Fibroblast of gingiva (primary cell): ENCODE results near the gene OR52B4.
A peak's percentile ranks its signal among the peaks of the same experiment; 100 is the strongest.
"Not testable (repeated sequence)": the region's sequence is repeated elsewhere in the genome, so short reads cannot be mapped to it uniquely, and the experiment has no call there.

ENCODE experiments used
- DNase-seq: peaks from one replicate; pipeline ENCODE4 v3.0.0-alpha.2; 2011; ENCODE audit warnings: low read depth

The OR52B4 gene

DNA sequence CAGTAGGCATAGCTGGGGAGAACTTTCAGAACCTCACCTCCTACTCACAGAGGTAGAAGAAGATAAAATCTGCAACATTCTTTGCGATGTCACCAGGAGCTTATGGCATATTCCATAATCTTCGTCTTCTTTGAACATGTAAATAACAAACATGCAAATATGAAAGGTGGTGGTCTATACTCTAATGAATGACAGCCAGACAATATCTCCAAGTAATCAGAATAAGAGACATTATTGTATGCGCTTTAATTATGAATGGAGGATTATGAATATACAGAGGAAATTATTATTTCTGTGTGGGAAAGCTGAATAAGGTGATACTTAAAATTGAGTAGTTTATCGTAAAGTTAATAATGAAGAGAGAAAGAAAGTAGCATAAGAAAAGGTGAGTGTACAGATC is at the start of gene OR52B4:
TSS of gene OR52B4 (minus strand) at position 101 of the 400 bp plus-strand sequence. CDS start at position 10, 91 bp downstream.
- no peak for DNase-seq

DNA sequence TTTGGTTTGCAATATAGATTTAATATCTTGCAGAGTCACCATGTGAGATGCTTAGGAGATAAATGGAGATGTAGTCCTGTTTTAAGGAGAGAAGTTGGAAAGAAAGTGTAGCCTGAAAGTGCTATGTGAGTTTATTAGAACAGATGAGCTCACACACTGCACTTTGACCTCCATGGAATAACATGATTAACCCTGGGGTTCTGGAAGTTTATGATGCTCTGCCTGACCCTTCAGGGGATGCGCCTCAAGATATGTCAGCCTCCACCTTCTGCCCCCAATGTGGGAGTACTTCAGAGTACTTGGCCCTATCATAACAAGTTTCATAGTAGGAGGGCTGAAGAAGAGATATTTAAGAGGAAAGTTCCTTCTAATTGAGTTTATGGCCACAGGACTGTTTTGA is 48.6 kb upstream of the OR52B4 start:
- DNase-seq: no peak

DNA sequence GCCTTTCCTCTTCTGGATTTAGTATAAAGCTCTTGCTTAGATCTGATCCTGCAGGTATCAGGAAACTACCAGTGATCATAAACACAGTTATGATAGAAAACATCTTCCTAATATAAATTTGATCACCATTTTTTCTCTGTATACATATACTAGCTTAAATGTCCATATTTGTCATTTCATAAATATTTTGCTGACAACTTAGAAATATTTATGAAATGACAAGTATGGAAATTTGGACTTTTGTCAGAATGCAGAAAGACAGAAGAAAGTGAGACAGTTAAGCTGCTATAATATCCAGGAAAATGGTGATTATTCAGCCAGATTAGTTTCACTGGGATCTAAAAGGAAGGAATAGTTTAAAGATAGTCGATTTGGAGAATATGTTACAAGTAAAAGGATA is 48.1 kb upstream of the OR52B4 start:
- no peak for DNase-seq

DNA sequence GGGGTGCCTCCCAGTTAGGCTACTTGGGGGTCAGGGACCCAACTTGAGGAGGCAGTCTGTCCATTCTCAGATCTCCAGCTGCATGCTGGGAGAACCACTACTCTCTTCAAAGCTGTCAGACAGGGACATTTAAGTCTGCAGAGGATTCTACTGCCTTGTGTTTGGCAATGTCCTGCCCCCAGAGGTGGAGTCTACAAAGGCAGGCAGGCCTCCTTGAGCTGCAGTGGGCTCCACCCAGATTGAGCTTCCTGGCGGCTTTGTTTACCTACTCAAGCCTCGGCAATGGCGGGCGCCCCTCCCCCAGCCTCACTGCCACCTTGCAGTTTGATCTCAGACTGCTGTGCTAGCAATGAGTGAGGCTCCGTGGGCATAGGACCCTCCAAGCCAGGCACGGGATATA is 38.0 kb upstream of the OR52B4 start:
- DNase-seq: not testable (repeated sequence)

DNA sequence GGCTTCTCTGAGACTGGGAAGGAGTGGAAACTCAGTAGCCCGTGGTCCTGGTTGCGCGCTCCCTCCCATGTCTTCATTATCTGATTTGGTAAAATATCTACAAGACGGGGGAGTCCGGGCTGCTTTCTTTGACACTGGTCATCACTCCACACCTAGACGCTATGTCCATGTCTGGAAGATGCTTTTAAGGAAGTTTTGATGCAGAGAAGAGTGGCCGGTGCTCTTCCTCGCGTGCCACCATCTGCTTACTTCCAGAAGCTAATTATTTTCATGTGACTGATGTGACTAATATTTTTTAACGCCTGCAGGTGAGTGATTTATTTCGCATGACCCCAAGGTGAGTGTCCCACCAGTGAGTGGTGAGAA is 25.7 kb upstream of the OR52B4 start:
- no peak for DNase-seq

DNA sequence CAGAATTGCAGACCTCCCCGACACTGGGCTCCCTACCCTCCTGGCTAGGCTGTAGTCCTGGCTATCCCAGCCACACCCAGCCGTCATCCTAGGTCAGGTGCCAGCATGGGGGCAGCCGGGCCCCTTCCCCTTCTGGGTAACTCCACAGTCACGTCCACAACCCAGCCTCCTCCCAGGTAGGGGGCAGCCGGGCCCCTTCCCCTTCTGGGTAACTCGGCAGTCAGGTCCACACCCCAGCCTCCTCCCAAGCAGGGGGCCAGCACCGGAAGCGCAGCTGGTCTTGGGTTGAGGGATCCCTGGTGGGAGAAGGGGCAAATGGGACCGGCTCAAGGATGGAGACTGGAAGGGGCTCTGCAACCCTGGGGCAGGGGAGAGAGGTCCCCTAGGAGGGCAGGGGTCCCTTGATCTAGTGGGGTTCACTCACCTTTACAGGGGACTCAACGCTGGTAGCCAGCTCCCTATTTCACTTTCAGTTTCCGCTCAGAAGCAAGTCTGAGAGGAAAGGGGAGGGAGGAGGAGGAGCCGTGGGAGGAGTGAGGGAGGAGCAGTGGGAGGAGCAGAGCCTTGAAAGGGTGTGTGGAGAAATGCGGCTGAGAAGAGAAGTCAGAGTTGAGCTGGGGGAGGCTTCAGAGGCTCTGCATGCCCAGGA is 25.1 kb upstream of the OR52B4 start, which contains the start of gene TRIM21:
TSS of gene TRIM21 (minus strand) at position 494 of the 649 bp plus-strand sequence. CDS start 3,293 bp downstream, outside the sequence.
- DNase-seq: peak; percentile 77

DNA sequence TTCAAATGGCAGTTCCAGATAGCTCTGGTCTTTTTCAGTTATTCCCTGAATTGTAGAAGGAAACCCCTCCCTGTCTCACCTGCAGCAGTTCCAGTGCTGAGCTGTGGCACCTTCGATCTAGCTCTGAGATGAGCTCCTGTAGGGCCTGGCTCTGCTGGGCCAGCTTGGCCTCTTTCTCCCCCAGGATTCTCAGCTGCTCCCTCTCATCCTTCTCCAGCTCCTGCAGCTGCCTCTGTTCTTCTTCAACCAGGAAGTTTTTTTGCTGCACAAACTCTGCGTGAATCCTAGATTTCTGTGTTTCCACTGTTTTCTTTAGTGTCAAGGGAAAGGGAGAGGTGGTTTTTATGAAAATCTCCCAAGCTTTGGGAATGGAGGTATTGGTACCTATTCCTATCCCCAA is 20.0 kb upstream of the OR52B4 start:
- DNase-seq: no peak

DNA sequence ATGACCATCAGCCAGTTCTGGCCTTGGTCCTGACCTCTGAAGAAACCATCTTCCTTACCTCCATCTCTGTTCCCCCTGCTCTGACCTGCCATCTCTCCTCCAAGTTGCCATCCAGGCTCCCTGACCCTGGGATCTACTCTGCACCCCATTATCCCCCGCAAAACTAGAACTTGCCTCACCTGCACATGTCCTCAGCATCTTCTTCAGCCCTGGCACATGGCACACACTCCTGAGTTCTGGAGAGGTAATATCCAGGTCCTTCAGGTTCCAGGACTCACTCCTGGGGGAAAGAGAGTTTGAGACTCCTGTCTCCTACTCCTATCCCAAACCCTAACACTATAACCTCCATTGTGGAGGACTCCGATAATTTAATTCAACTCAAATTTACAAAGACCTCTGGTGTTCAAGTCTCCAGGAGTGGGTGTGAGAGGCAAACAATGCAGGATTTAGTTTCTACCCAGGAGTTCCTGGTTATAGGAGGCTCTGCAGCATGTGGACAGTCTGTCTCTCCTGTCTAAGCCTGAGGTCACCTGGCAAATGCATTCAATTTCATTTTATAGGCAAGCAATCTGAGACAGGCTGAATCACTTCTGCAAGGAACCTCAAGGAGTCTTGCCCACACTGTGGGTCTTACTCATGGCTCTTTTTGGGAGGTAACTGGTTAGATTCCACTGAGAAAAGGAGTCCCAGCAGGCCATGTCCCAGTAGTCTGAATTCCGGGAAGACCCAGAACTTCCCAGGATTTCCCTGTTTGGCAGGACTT is 18.0 kb upstream of the OR52B4 start:
- no peak for DNase-seq

DNA sequence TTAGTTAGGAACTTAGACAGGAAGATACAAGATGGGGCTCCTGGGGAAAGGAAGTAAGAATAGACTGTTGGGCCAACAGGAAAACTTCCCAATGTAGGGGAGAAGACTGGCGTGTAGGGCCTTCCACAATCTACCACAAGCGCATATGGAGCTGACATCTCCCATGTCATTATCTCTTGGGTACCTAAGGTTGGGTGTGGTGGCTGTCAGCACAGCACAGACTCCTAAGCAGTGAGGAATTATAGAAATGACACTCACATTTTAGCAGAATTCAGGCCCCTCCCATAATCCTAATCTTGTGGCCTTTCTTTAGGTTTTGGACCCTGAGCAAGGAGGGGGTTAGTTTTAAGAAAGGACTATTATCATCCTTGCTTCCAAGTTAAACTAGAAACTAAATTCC is 13.7 kb upstream of the OR52B4 start:
- DNase-seq: no peak

DNA sequence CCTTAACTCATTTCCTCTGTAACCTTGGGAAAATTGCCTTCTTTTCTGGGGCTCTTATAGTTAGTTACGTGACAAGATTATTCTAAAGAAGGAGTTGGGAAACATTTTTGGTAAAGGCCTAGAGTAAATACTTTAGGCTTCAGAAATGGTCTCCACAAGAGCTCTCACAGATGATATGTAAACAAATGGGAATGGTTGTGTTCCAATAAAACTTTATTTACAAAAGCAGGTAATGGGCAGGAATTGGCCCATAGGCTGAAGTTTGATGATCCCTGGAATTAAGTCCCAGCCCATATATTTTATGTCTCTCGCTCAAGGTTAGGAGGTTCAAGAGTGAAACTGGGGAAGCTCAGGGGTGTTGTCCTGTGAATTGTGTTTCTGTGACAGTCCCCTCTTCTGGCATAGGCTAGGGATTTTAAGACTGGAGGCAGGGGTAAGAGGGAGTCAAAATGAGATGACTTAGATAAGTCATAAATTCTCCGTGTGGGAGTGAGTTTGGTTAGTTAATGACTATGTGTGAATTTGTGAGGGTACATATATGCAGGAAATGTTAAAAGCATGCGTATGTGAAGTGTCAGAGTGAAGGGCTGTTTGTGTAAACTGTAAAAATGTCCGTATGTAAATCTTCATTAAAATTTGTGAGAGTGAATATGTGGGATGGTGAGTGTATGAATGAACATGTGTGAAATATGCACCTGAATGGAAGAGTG is 7.4 kb upstream of the OR52B4 start:
- no peak for DNase-seq

DNA sequence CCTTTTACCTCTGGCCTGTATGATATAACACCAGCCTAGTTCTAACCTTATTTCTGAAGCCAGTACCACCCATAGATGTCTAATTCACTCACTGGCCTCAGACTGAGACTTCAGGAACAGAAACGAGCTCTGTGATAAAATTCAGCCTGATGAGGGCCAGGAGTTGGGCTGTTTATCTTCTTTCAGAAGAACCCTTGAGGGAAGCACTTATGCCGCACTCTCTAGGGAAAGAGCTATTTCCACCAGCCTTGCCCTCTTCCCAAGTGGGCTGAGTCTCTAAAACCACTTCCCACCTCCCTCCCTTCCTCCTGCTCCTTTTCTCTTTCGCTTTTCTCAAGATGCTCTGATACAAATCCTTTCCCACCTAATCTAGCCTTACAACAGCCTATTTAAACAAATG is 2.0 kb upstream of the OR52B4 start:
- DNase-seq: no peak

DNA sequence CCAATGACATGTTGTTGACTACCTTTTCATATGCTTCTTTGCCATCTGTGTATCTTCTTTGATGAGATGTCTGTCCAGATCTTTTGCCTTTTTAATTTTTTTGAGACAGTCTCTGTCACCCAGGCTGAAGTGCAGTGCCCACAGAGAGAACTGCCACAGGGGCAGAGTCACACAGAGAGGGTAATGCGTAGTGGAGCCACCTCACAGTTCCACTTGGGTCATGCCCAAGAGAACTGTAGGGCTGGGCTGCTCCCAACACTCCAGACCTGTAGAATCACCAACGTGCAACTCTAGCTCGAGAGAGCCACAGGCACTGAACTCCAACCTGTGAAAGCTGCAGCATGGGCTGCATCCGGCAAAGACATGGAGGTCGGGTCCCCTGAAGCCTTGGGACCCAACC is 20.0 kb downstream of the OR52B4 start:
- not testable (repeated sequence) for DNase-seq

DNA sequence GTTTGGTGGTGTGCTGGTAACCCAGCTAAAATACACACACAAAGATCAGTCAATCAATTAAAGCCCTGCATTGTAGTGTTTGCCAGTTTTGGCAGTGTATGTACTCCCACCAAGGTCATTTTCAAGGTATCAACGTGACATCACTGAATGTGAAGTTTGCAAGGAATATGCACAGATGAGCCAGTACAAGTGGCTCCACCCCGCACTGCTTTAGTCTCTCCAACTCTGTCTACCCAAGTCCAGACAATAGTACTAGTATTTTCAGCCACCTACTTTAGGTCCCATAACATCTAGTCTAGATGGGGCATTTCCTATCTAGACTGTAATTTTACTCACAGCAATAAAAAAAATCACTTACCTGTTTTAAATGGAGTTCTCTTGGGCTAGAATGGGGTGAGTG is 22.8 kb downstream of the OR52B4 start:
- DNase-seq: not testable (repeated sequence)

DNA sequence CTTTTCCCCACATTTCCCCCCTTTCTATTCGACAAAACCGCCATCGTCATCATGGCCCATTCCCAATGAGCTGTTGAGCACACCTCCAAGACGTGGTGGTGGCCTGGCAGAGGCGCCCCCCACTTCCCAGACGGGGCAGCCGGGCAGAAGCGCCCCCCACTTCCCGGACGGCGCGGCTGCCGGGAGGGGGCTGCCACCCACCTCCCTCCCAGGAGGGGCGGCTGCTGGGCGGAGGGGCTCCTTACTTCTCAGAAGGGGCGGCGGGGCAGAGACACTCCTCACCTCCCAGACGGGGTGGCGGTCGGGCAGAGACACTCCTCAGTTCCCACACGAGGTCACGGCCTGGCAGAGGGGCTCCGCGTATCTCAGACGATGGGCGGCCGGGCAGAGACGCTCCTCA is 33.8 kb downstream of the OR52B4 start:
- DNase-seq: not testable (repeated sequence)
